H9 (cell line): ENCODE measurements around the gene C10orf62. TPM values are rescaled to one million over a fixed set of nuclear protein-coding genes. Genes with fewer than 3 reads are reported as not detected.

Experiments
- DNase-seq: peaks from one replicate; pipeline ENCODE4 v3.0.0-alpha.2; 2017
- H2AFZ ChIP-seq: one replicate; pipeline ENCODE4 v1.6.1; 2013; ENCODE audit warnings: mild to moderate bottlenecking, low read length, control low read depth, moderate library complexity
- H2AK5ac ChIP-seq: 2 replicates; pipeline ENCODE4 v1.6.1; 2013; ENCODE audit warnings: low read length, control low read depth, mixed read lengths; ENCODE audit not compliant: insufficient read length
- H2BK120ac ChIP-seq: one replicate; pipeline ENCODE4 v1.6.1; 2013; ENCODE audit warnings: low read depth, mild to moderate bottlenecking, low read length, control low read depth, inconsistent platforms; ENCODE audit not compliant: poor library complexity, severe bottlenecking
- H2BK12ac ChIP-seq: 2 replicates; pipeline ENCODE4 v1.6.1; 2013; ENCODE audit warnings: low read length, control low read depth, mixed read lengths, low read depth; ENCODE audit not compliant: insufficient read length
- H2BK15ac ChIP-seq: 2 replicates; pipeline ENCODE4 v1.6.1; 2013; ENCODE audit warnings: low read depth, low read length, control low read depth
- H2BK20ac ChIP-seq: one replicate; pipeline ENCODE4 v1.6.1; 2013; ENCODE audit warnings: low read depth, mild to moderate bottlenecking, low read length, control low read depth, inconsistent platforms; ENCODE audit not compliant: poor library complexity, severe bottlenecking
- H2BK5ac ChIP-seq: 2 replicates; pipeline ENCODE4 v1.6.1; 2013; ENCODE audit warnings: low read length, control low read depth, mixed read lengths; ENCODE audit not compliant: insufficient read length
- H3K14ac ChIP-seq: 2 replicates; pipeline ENCODE4 v1.6.1; 2013; ENCODE audit warnings: low read length, control low read depth; ENCODE audit not compliant: insufficient read depth
- H3K18ac ChIP-seq: 2 replicates; pipeline ENCODE4 v1.6.1; 2013; ENCODE audit warnings: low read depth, mild to moderate bottlenecking, mixed read lengths, low read length, control low read depth; ENCODE audit not compliant: insufficient read length
- H3K23ac ChIP-seq: 2 replicates; pipeline ENCODE4 v1.6.1; 2013; ENCODE audit warnings: low read length, control low read depth, mixed read lengths, low read depth; ENCODE audit not compliant: insufficient read length
- H3K23me2 ChIP-seq: 2 replicates; pipeline ENCODE4 v1.6.1; 2013; ENCODE audit warnings: low read depth, mild to moderate bottlenecking, mixed read lengths, low read length, control low read depth; ENCODE audit not compliant: insufficient read length, poor library complexity, severe bottlenecking
- H3K27ac ChIP-seq: 2 replicates; pipeline ENCODE4 v1.5.1; 2013; ENCODE audit warnings: low read length, control low read depth, mixed read lengths, low read depth; ENCODE audit not compliant: insufficient read length
- H3K27me3 ChIP-seq: 2 replicates; pipeline ENCODE4 v1.6.1; 2013; ENCODE audit warnings: low read length, control low read depth, inconsistent platforms; ENCODE audit not compliant: insufficient read depth
- H3K4ac ChIP-seq: 2 replicates; pipeline ENCODE4 v1.6.1; 2013; ENCODE audit warnings: low read depth, mild to moderate bottlenecking, control low read depth, inconsistent platforms, low read length, moderate library complexity
- H3K4me1 ChIP-seq: 2 replicates; pipeline ENCODE4 v1.6.1; 2013; ENCODE audit warnings: low read length, control low read depth, inconsistent platforms; ENCODE audit not compliant: insufficient read depth
- H3K4me2 ChIP-seq: 2 replicates; pipeline ENCODE4 v1.6.1; 2013; ENCODE audit warnings: low read length, control low read depth, mixed read lengths; ENCODE audit not compliant: insufficient read length, insufficient read depth
- H3K56ac ChIP-seq: 2 replicates; pipeline ENCODE4 v1.6.1; 2013; ENCODE audit warnings: low read depth, mild to moderate bottlenecking, mixed read lengths, low read length, control low read depth; ENCODE audit not compliant: insufficient read length
- H3K79me1 ChIP-seq: 2 replicates; pipeline ENCODE4 v1.6.1; 2013; ENCODE audit warnings: low read depth, mild to moderate bottlenecking, moderate library complexity, low read length, control low read depth, inconsistent platforms; ENCODE audit not compliant: insufficient read depth, poor library complexity, severe bottlenecking
- H3K79me2 ChIP-seq: 2 replicates; pipeline ENCODE4 v1.6.1; 2013; ENCODE audit warnings: low read length, control low read depth, inconsistent platforms; ENCODE audit not compliant: insufficient read depth
- H3K9ac ChIP-seq: 2 replicates; pipeline ENCODE4 v1.6.1; 2013; ENCODE audit warnings: low read length, control low read depth, mixed read lengths; ENCODE audit not compliant: insufficient read length; ENCODE audit errors: extremely low read depth
- H3K9me3 ChIP-seq: one replicate; pipeline ENCODE4 v1.6.1; 2013; ENCODE audit warnings: low read depth, low read length, inconsistent platforms; ENCODE audit not compliant: control insufficient read depth
- H3T11ph ChIP-seq: one replicate; pipeline ENCODE4 v1.6.1; 2013; ENCODE audit warnings: mild to moderate bottlenecking, low read length, control low read depth, inconsistent platforms
- H4K20me1 ChIP-seq: one replicate; pipeline ENCODE4 v1.6.1; 2013; ENCODE audit not compliant: control insufficient read depth, insufficient read length, insufficient read depth
- H4K5ac ChIP-seq: 2 replicates; pipeline ENCODE4 v1.6.1; 2013; ENCODE audit warnings: low read depth, mild to moderate bottlenecking, mixed read lengths, low read length, control low read depth; ENCODE audit not compliant: insufficient read length
- H4K8ac ChIP-seq: replicated peaks from 2 replicates; pipeline ENCODE4 v1.6.1; 2013; ENCODE audit warnings: low read length, control low read depth, mixed read lengths, low read depth; ENCODE audit not compliant: insufficient read length
- H4K91ac ChIP-seq: 2 replicates; pipeline ENCODE4 v1.6.1; 2013; ENCODE audit warnings: low read depth, mild to moderate bottlenecking, moderate library complexity, mixed read lengths, low read length, control low read depth; ENCODE audit not compliant: insufficient read length
- H3K27ac Mint-ChIP-seq, 3 experiments: 2 replicates in 2 of 3; 3 replicates in 1 of 3; pipeline ENCODE4 v1.8.0; 2020 to 2021; ENCODE audit warnings: mixed read lengths in 3 of 3, mild to moderate bottlenecking in 1 of 3, moderate library complexity in 1 of 3
- H3K27me3 Mint-ChIP-seq: 2 replicates; pipeline ENCODE4 v1.8.0; 2021; ENCODE audit warnings: low read depth, mild to moderate bottlenecking, moderate library complexity, mixed read lengths
- H3K36me3 Mint-ChIP-seq, 3 experiments: 2 replicates in 2 of 3; 3 replicates in 1 of 3; pipeline ENCODE4 v1.8.0; 2020 to 2021; ENCODE audit warnings: low read depth in 3 of 3, mixed read lengths in 3 of 3; ENCODE audit not compliant: insufficient read depth in 1 of 3
- H3K4me1 Mint-ChIP-seq, 2 experiments: 2 replicates each; pipeline ENCODE4 v1.8.0; 2020; ENCODE audit warnings: mixed read lengths in 2 of 2
- H3K4me3 Mint-ChIP-seq, 2 experiments: 2 replicates in 1 of 2; 3 replicates in 1 of 2; pipeline ENCODE4 v1.8.0; 2020 to 2021; ENCODE audit warnings: mild to moderate bottlenecking in 2 of 2, mixed read lengths in 2 of 2, moderate library complexity in 1 of 2
- H3K9me3 Mint-ChIP-seq, 2 experiments: 2 replicates in 1 of 2; 3 replicates in 1 of 2; pipeline ENCODE4 v1.8.0; 2020; ENCODE audit warnings: mild to moderate bottlenecking in 2 of 2, mixed read lengths in 2 of 2, moderate library complexity in 1 of 2
- CTCF ChIP-seq: fragments of 200-600 bp; sonication (generic); conservative IDR thresholded peaks from 3 replicates; pipeline ENCODE4 v1.8.0; 2021; ENCODE audit warnings: antibody characterized with exemption, mild to moderate bottlenecking
- WGBS: extraction: QIAGEN DNeasy Blood & Tissue Kit; methylation state at CpG from one replicate; pipeline ENCODE4 v1.1.7; 2013; ENCODE audit warnings: missing lambda C conversion rate, low lambda C conversion rate, mixed read lengths; ENCODE audit not compliant: insufficient read length; ENCODE audit errors: extremely low coverage; 5-methylcytosine and 5-hydroxymethylcytosine counted together
- total RNA-seq: library from RNA; stranded (reverse); gene quantifications from 2 replicates; pipeline ENCODE4 v1.2.1, GENCODE V29; 2021

C10orf62 gene
- total RNA-seq, 1 experiment from 2014 or later, result 0.31 TPM

GRCh38 chr10:97608991-97609561 is 19.6 kb downstream of the C10orf62 start:
- Histone ChIP-seq H3K23me2 (no peaks in the 10 kb centered on the region), H3K18ac (no peak overlapping the region), H3K4ac (no peak overlapping the region), H2BK120ac (no peak overlapping the region), H3K14ac (no peak overlapping the region), H3K9me3 (no peaks in the 10 kb centered on the region), H3K4me1 (no peaks in the 10 kb centered on the region), H3K23ac (no peak overlapping the region), H2AFZ (no peak overlapping the region), H3K4me2 (no peak overlapping the region), H2BK5ac (no peak overlapping the region), H3K27me3 (no peaks in the 10 kb centered on the region), H3K56ac (no peak overlapping the region), H3T11ph (no peak overlapping the region), H2BK12ac (no peak overlapping the region), H4K20me1 (no peaks in the 10 kb centered on the region), H3K9ac (no peak overlapping the region), H3K79me2 (no peaks in the 10 kb centered on the region), H4K5ac (no peak overlapping the region), H2AK5ac (no peak overlapping the region), H2BK15ac (no peak overlapping the region), H3K27ac (no peak overlapping the region), H4K91ac (no peak overlapping the region), H3K79me1 (no peaks in the 10 kb centered on the region), H2BK20ac (no peak overlapping the region), H4K8ac (no peak overlapping the region)
- peak overlapping the region in 1 of 3 experiments; percentile 60; a peak in 3 of 7 replicates for H3K27ac Mint-ChIP-seq
- no CpG with 5 or more reads among the region's 13 CpGs for WGBS
- no peak for TF ChIP-seq CTCF
- H3K4me1 Mint-ChIP-seq, result peaks cover 11 to 16% of the 10 kb centered on the region in 2 experiments
- H3K36me3 Mint-ChIP-seq, result no peaks in the 10 kb centered on the region
- DNase-seq, result no peak
- no peak overlapping the region for H3K4me3 Mint-ChIP-seq
- no peaks in the 10 kb centered on the region for H3K27me3 Mint-ChIP-seq
- H3K9me3 Mint-ChIP-seq, result no peaks in the 10 kb centered on the region
